Measurements from ENCODE around the gene CAV1. TPM values are rescaled to one million over a fixed set of nuclear protein-coding genes. Genes with fewer than 3 reads are reported as not detected.

The CAV1 gene
- total and polyA plus RNA-seq, 2 donors (not counting 1 experiment from before 2014, with no cell fraction given) = 461 to 1,245 TPM

- Histone ChIP-seq H3K9ac (ENCODE audit: insufficient read depth, low read length) (no peak overlapping the region), H3K79me2 (ENCODE audit: control insufficient read depth, insufficient read depth, low read length) (peaks cover 93% of the 10 kb centered on the region), H4K20me1 (ENCODE audit: control insufficient read depth, extremely low read depth, insufficient read depth, low read length) (peaks cover 1% of the 10 kb centered on the region), H3K27me3 (ENCODE audit: control insufficient read depth, insufficient read depth, low read length) (no peaks in the 10 kb centered on the region), H3K9me3 (ENCODE audit: control insufficient read depth, insufficient read depth, low read depth, low read length) (no peaks in the 10 kb centered on the region), H3K4me1 (ENCODE audit: control insufficient read depth, extremely low read depth, insufficient read depth, low read length) (peaks cover 34% of the 10 kb centered on the region), H3K4me3 (replicated peaks in 1 of 4; ENCODE audit: control extremely low read depth in 1 of 4, insufficient read depth in 1 of 4, low read depth in 3 of 4, low read length in 4 of 4) (no peak overlapping the region), H3K36me3 (ENCODE audit: control insufficient read depth, insufficient read depth, low read length) (peaks cover 10% of the 10 kb centered on the region), H3K27ac (ENCODE audit: insufficient read depth, low read length) (peak overlapping the region; percentile 30), H2AFZ (ENCODE audit: low read length) (no peak overlapping the region), H3K4me2 (ENCODE audit: extremely low read depth, insufficient read depth, low read length) (no peak overlapping the region)
- peak; percentile 34 to 50 for DNase-seq (ENCODE audit: low read depth in 2 of 2)
- TF ChIP-seq EZH2 (IDR thresholded peaks at IDR 0.05; ENCODE audit: low read length, missing control alignments) (no peak), CTCF (conservative IDR thresholded peaks at IDR 0.05 in 1 of 2, IDR thresholded peaks at IDR 0.05 in 1 of 2; ENCODE audit: low read depth in 1 of 2, low read length in 2 of 2) (no peak)
Observed at GRCh38 chr7:116547347-116547746, 22.5 kb downstream of the CAV1 start.

DNA sequence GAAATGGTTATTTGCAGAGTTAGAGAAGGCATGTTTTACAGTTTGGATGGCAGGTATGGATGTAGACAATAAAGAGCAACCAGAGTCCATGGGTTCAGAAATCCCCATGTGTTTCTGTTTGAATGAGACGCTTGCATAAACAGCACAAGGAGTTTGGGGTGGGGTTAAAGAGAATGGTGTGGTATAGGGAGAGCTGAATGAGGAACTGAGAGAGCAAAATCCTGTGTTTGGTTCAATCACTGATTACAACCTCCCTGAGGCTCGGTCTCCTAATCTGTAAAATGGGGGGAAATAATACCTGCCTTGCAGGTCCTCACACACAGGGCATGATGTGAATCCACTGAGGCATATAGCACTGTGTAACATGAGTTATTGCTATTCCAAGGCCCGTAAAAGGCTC lies 23.7 kb downstream of the CAV1 start:
- Histone ChIP-seq H3K27ac (ENCODE audit: insufficient read depth, low read length) (no peak overlapping the region), H4K20me1 (ENCODE audit: control insufficient read depth, extremely low read depth, insufficient read depth, low read length) (peaks cover 1% of the 10 kb centered on the region), H3K79me2 (ENCODE audit: control insufficient read depth, insufficient read depth, low read length) (peaks cover 92% of the 10 kb centered on the region), H3K36me3 (ENCODE audit: control insufficient read depth, insufficient read depth, low read length) (peaks cover 12% of the 10 kb centered on the region), H3K27me3 (ENCODE audit: control insufficient read depth, insufficient read depth, low read length) (no peaks in the 10 kb centered on the region), H2AFZ (ENCODE audit: low read length) (no peak overlapping the region), H3K4me1 (ENCODE audit: control insufficient read depth, extremely low read depth, insufficient read depth, low read length) (peaks cover 28% of the 10 kb centered on the region), H3K4me2 (ENCODE audit: extremely low read depth, insufficient read depth, low read length) (no peak overlapping the region), H3K9me3 (ENCODE audit: control insufficient read depth, insufficient read depth, low read depth, low read length) (no peaks in the 10 kb centered on the region), H3K4me3 (replicated peaks in 1 of 4; ENCODE audit: control extremely low read depth in 1 of 4, insufficient read depth in 1 of 4, low read depth in 3 of 4, low read length in 4 of 4) (no peak overlapping the region), H3K9ac (ENCODE audit: insufficient read depth, low read length) (no peak overlapping the region)
- TF ChIP-seq CTCF (conservative IDR thresholded peaks at IDR 0.05 in 1 of 2, IDR thresholded peaks at IDR 0.05 in 1 of 2; ENCODE audit: low read depth in 1 of 2, low read length in 2 of 2) (no peak), EZH2 (IDR thresholded peaks at IDR 0.05; ENCODE audit: low read length, missing control alignments) (no peak)
- no peak for DNase-seq (ENCODE audit: low read depth in 2 of 2)

DNA sequence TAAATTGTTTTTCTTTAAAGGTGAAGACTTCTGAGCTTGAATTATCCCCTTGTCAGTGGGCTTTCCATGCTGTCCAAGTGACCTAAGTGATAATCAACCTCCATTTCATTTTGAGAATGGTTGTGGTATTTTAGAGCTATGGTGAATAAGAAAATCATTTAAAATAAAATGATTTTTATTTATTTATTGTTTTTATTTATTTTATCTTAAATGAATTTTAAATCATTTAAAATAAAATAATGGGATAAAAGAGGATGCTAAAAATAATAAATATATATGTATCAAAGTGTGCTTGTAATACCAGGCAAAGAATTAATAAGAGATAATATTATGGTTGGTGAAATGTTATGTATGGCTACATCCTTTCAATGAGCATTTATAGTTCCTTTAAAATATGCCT lies 24.5 kb downstream of the CAV1 start:
- TF ChIP-seq EZH2 (IDR thresholded peaks at IDR 0.05; ENCODE audit: low read length, missing control alignments) = no peak
- no peak for TF ChIP-seq CTCF (conservative IDR thresholded peaks at IDR 0.05 in 1 of 2, IDR thresholded peaks at IDR 0.05 in 1 of 2; ENCODE audit: low read depth in 1 of 2, low read length in 2 of 2)
- Histone ChIP-seq H3K4me2 (ENCODE audit: extremely low read depth, insufficient read depth, low read length) (no peak overlapping the region), H3K79me2 (ENCODE audit: control insufficient read depth, insufficient read depth, low read length) (peaks cover 93% of the 10 kb centered on the region), H3K4me3 (replicated peaks in 1 of 4; ENCODE audit: control extremely low read depth in 1 of 4, insufficient read depth in 1 of 4, low read depth in 3 of 4, low read length in 4 of 4) (no peak overlapping the region), H3K9me3 (ENCODE audit: control insufficient read depth, insufficient read depth, low read depth, low read length) (no peaks in the 10 kb centered on the region), H3K4me1 (ENCODE audit: control insufficient read depth, extremely low read depth, insufficient read depth, low read length) (peaks cover 30% of the 10 kb centered on the region), H3K27ac (ENCODE audit: insufficient read depth, low read length) (no peak overlapping the region), H3K27me3 (ENCODE audit: control insufficient read depth, insufficient read depth, low read length) (no peaks in the 10 kb centered on the region), H3K9ac (ENCODE audit: insufficient read depth, low read length) (no peak overlapping the region), H4K20me1 (ENCODE audit: control insufficient read depth, extremely low read depth, insufficient read depth, low read length) (peaks cover 1% of the 10 kb centered on the region), H2AFZ (ENCODE audit: low read length) (no peak overlapping the region), H3K36me3 (ENCODE audit: control insufficient read depth, insufficient read depth, low read length) (peaks cover 14% of the 10 kb centered on the region)
- DNase-seq (ENCODE audit: low read depth in 2 of 2) = no peak

All from fibroblast of lung (primary cell).